Measurements from ENCODE around the gene NELL1. TPM values are rescaled to one million over a fixed set of nuclear protein-coding genes. Genes with fewer than 3 reads are reported as not detected.
"Not testable (repeated sequence)": the region's sequence is repeated elsewhere in the genome, so short reads cannot be mapped to it uniquely, and the experiment has no call there.

Gene NELL1
- total RNA-seq, 2 donors from 2014 or later: not detected

DNA sequence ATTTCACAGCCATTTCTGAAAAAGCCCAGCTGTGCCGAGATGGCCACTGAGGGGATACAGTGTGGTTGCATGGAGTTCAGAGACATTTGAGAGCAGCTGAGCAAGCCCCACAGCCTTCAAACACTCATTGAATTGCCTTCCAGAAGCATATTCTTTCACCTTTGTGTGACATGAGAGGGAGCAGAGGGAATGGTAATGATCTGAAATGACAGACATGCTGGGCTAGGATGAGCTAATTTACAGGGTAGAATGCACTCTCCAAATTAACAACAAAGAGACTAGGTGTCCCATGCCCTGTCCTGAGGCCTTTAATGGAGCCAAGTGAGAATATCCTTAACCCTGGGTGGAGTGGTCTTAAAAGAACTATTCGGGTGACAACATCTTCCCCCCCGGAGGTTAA lies 585.4 kb downstream of the NELL1 start:
- intact Hi-C loops (cut with DNase I): no loop called here
- DNase-seq: no peak
- no peak for ATAC-seq

DNA sequence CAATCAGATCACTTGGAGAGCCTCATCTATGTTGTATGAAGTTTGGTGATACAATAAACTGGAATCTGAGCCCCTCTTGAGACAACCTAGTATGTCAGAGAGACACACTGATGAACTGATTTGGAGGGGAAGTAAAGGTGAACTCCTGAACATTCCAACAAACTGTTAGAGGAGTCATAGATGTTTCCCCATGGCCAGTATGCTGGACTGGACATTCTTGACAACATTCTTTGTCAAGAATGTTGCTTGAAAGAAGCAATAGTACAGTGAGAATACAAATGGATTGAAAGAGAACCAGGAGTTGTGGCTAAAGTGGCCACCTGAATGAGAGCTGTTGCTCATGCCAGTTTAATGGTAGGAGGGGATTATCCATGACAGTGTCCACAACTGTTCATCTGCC lies 588.1 kb downstream of the NELL1 start:
- intact Hi-C loops (cut with DNase I): no loop called here
- ATAC-seq (no peak), DNase-seq (no peak)

DNA sequence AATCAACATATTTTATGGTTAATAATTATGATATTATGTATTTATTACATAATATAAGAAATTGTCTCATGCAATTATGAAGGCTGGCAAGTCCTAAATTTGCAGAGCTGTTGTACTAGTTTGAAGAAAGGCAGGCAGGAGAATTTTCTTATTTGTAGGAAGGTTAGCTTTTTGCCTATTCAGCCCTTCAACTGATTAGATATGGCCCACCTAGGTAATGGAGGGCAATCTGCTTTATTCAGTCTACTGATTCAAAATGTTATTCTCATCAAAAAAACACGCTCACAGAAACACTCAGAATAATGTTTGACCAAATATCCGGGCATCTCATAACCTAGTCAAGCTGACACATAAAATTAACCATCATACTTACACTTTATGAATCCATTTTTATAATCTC lies 589.0 kb downstream of the NELL1 start:
- no peak for ATAC-seq
- no peak for DNase-seq
- intact Hi-C loops (cut with DNase I): no loop called here

DNA sequence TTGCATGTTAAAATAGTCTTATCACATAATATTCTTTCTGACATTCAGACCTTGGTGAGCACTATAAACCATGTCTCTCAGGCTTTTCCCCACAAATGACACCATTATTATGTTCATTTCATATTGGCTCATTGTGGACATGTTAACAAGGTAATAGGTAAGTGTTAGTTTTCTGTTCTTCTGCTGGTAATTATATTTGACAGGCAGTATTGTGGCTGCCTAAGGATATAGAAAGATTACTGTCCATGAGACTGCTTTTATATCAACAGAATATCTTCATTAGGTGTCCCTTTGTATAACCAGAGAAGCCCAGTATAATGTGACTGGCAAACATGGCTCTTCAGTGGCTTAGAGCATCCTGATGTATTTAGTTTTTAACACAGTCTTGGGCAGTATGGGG lies 590.7 kb downstream of the NELL1 start:
- intact Hi-C loops (cut with DNase I): no loop called here
- DNase-seq: no peak
- no peak for ATAC-seq

DNA sequence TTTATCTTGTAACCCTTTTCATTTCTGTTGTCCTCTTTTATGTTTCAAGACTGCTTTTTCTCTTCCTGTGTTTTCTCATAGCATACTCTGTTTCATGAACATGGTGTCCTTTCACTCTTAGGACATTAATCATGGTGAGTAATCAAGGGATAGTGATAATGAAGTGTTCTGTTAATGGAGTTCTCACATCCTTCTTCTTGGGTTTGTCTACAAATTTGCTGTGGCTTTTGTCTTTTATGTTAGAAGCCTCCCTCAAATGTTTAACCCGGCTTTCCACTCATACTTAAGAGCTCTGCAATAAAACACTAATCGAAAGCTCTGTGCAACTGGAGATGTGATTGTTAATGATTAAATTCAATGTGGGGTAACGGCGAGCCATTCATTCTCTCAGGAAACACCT lies 593.6 kb downstream of the NELL1 start:
- ATAC-seq: no peak
- no peak for DNase-seq

DNA sequence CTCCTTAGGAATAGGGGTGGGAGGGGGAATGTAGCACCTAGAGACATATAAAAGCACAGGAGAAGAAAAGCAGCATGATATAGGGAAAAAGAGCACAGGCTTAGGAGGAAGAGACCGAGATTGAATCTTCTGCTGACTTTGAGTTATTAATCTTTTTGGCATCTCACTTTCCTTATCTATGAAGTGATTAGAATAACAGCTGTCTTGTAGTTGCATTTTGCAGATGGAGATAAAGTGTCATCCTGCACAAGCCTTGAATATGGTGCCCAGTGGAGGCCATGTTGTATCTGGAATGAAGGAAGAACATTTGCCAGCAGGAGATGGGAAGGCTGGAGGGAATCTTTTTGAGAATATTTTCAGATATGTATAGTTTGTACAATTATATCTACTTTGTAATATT lies 594.7 kb downstream of the NELL1 start:
- DNase-seq: no peak
- intact Hi-C loops (cut with DNase I): no loop called here
- no peak for ATAC-seq

More for the DNA sequence above, 593.6 kb downstream of the NELL1 start:
- intact Hi-C loops (cut with DNase I): no loop called here

DNA sequence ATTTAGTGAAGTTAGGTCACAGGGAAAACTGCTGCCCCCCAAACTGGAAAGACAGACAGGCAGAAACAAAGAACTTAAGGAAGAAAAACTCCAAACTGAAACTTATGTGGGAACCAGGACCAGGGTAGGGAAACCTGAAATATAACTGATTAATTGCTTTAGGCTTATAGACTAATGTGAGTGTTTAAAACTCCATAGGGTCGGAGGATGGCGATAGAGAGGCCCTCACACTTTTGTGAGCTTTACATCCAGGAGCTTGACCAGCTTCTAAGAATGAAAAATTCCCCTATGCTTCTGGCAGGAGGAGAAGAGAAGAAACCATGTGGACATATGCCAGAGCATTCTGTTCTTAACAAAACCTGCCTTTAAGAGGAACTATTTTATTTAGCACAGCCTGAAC lies 598.6 kb downstream of the NELL1 start:
- intact Hi-C loops (cut with DNase I): no loop called here
- no peak for ATAC-seq
- DNase-seq: no peak

DNA sequence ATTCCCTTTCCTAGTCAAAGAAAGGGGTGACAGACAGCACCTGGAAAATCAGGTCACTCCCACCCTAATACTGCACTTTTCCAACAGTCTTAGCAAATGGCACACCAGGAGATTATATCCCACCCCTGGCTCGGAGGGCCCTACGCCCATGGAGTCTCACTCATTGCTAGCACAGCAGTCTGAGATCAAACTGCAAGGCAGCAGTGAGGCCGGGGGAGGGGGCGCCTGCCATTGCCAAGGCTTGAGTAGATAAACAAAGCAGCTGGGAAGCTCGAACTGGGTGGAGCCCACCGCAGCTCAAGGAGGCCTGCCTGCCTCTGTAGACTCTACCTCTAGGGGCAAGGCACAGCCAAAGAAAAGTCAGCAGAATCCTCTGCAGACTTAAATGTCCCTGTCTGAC lies 602.8 kb downstream of the NELL1 start:
- intact Hi-C loops (cut with DNase I); ATAC-seq; DNase-seq: not testable (repeated sequence)

DNA sequence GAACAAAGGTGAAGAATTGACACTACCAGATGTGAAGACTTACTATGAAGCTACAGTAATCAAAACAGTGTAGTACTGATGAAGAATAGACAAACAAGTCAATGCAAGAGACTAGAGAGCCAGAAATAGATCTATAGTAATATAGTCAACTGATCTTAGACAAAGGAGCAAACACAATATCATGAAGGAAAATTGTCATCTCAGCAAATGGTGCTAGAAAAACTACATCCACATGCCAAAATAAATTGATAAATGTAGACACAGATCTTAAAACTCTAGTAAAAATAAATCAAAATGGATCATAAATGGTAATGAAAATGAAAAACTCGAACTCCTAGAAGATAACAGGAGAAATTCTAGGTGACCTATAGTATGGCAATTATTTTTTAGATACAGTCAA lies 609.5 kb downstream of the NELL1 start:
- no peak for DNase-seq
- ATAC-seq: no peak
- intact Hi-C loops (cut with DNase I): no loop called here

DNA sequence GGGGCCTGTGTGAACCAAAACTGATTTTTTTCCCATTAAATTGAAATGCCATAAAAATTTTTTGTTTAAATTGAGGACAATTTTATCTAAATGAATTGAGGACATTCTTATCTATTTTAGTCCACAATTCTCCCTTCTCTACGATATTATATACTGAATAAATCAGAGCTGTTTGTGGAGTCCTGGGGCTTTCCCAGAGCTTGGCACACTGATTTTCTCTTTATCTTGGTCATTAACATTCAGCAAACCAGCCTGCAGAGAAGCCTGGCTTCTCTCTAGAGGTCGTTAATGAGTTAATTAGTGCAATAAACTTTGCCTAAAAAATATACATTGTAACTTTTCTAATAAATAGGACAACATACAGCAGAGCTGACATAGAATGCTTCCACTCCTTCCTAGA lies 615.7 kb downstream of the NELL1 start:
- DNase-seq (no peak), ATAC-seq (no peak)
- intact Hi-C loops (cut with DNase I): loop anchor here in 1 of 2 donors (10.0 kb wide), 1 partner anchor 60 kb away; no protein-coding TSS in a partner anchor

DNA sequence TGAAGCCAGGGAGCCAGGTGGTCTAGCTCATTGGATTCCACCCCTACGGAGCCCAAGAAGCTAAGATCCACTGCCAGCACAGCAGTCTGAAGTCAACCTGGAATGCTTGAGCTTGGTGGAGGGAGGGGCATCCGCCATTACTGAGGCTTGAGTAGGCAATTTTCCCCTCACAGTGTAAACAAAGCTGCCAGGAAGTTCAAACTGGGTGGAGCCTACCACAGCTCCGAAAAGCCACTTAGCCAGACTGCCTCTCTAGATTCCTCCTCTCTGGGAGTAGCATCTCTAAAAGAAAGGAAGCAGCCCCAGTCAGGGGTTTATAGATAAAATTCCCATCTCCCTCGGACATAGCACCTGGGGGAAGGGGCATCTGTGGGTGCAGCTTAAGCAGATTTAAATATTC lies 620.3 kb downstream of the NELL1 start:
- DNase-seq (no peak), ATAC-seq (no peak)
- intact Hi-C loops (cut with DNase I): loop anchor here in 1 of 2 donors (10.0 kb wide), 1 partner anchor 65 kb away; no protein-coding TSS in a partner anchor

DNA sequence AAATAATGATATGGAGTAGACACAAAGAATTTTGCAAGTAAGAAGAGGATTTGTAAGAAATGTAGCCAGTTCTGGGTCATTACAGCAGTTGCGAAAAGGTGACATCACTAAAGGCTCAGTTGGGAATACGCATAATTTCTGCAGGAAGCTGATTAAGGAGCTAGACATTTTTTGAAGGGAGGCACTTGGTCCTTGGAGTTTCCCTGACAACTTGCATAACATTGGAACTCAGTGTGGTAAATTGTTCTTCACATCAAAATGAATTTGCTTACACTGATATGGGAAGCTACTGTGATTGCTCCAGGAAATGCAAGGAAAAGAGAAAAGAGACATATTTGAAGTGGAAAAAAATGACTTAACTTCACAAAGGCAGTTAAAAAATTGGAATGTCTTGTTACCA lies 626.1 kb downstream of the NELL1 start:
- intact Hi-C loops (cut with DNase I): no loop called here
- DNase-seq: no peak
- no peak for ATAC-seq

DNA sequence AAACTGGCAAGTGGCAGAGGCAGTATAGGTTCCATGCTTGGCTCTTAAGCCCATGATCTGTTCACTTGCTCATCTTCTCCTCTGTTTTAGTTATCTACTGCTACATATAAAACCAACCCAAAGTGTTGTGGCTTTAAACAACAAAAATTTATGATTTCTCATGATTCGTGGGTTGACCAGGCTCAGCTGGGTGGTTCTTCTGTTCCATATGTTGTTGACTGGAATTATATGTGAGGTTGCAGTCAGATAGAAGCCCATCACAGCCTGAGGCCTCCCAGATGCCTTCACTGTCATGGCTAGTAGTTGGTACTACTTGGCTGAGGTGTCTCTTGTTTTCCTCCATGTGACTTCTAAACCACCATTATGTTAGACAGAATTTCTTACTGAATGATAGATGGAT lies 632.6 kb downstream of the NELL1 start:
- DNase-seq (no peak), ATAC-seq (no peak)
- intact Hi-C loops (cut with DNase I): no loop called here

DNA sequence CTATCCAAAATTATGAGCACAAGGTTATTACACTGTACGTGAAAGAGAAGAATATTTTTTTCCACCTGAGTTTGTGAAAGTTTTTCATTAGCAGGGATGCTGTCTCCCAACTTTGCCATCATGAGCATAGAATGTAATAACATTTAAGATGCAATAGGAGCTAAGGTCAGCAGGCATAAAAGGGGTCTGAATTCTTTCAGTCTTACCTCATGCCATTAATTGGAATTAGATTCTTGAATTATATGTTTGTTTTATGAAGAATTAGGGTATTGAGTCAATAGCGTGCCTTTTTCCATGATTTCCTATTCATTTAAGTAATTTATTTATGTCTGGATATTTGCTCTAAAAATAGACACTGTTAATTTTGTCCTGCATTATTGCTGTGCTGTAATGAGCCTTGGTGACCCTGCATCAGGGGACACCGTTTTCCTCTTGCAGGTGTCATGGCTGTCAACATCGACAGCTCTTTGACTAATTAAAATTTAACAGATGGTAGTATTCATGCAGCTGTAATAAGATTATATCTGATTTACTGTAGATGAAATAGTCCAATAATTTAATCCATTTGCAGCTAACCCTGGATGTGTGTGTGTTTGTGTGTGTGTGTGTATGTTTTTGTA lies 637.5 kb downstream of the NELL1 start:
- intact Hi-C loops (cut with DNase I): no loop called here
- no peak for DNase-seq
- no peak for ATAC-seq

DNA sequence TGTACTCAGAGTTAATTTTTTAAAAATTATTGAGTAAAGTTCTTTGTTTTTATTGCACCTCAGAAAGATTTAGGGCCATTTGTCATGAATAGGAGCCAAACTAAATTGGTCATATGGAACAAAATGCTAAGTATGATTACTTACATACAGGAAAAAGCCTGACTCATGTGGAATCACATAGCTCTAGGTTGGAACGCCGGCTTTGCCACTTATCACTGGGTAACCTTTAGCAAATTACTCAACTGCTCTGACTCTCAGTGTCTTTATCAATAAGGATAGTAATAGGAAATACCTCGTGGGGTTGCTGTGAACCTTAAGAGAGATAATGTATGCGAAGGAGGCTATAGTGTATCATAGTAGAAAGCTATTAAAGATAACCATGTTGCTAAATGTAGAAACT lies 638.5 kb downstream of the NELL1 start:
- intact Hi-C loops (cut with DNase I): no loop called here
- ATAC-seq (no peak), DNase-seq (no peak)

DNA sequence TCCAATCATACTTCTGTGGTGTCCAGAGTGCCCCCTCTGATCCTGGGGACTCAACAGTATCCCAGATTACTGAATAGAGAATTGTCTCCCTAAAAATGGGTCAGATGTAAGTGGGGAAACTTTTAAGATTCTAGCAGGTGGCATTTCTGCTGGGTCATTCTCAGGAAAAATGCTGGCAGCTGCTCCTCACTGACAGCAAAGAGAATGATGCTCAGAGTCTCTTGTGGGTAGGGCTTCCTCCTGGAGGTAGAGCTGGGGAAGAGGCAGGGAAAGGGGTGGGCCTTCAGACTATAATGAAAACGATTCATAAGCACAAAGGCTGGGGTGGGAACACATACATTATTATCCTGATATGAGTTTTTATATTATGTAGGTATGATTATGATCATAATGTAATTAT lies 647.2 kb downstream of the NELL1 start:
- intact Hi-C loops (cut with DNase I): no loop called here
- no peak for ATAC-seq
- no peak for DNase-seq

DNA sequence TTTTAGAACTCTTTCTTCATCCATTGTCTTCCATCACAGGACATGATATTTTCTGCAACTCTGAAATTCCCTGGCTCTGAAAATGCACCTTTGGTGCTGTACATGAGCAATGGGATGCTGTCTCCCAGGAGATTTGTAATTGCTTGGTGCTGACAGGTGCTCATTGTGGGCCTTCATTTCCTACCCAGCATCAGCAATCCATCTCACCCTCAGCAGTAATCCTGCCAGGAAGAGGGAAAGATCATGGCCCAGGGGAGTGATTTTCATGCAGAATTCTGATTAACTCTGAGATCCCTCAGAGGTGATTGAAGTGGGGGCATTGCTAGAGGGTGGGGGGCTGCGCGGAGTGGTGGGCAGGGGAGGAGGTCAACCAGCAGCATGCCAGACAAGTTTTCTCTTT lies 651.7 kb downstream of the NELL1 start:
- ATAC-seq: peak in 1 of 2 donors; percentile 44
- intact Hi-C loops (cut with DNase I): no loop called here
- DNase-seq: no peak

DNA sequence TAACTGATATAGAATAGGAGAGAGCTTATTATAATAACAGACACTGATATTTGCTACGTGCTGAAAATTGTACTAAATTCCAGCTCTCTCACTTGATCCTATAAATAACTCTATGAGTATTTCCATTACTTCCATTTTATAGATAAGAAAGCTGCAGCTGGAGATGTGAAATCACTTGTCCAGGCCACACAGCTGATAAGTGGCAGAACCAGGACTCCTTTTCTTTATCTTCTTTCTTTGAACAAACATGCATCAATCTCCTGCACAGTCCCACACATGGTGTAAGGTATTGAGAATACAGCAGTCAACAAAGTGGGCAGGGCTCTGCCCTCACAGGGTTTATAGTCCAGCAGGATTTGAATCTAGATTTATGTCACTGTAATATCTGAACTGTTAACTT lies 652.1 kb downstream of the NELL1 start:
- ATAC-seq (peak; percentile 27 to 57), DNase-seq (no peak)
- intact Hi-C loops (cut with DNase I): no loop called here

DNA sequence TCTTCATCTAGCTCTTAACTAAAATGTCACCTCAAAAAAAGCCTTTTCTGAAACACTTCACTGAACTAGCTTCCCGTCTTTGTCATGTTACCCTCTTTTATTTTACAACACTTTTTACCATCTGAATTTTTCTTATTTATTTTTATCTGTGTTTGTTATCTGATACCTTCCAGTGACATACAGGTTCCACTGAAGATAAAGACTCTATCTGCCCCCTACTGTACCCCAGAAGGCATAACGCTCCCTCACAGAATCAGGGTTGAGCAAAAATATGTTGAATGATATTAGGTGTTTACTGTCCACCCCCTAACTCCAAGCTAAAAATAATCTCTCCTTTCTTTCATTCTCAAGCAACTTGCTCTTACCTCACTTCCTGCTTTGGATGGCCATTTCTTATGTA lies 654.2 kb downstream of the NELL1 start:
- ATAC-seq (no peak), DNase-seq (no peak)
- intact Hi-C loops (cut with DNase I): no loop called here

DNA sequence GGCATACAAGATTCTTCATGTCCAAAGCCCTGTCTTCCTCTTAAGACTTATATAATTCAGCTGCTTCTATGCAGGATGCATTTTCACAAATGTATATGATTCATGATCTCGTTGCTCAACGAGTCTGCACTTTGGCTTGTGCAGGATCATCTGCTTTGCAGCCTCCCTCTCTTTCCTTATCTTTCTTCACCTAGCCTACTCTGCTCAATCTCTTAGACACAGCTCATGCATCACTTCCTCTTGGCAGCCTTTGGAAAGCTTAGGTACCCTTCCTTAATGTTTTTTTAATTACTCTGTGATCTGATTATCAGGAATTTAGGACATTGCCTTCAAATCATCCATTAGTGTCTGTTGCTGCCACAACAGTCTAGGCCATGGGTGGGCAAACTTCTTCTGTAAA lies 673.8 kb downstream of the NELL1 start:
- DNase-seq (no peak), ATAC-seq (no peak)
- intact Hi-C loops (cut with DNase I): no loop called here

DNA sequence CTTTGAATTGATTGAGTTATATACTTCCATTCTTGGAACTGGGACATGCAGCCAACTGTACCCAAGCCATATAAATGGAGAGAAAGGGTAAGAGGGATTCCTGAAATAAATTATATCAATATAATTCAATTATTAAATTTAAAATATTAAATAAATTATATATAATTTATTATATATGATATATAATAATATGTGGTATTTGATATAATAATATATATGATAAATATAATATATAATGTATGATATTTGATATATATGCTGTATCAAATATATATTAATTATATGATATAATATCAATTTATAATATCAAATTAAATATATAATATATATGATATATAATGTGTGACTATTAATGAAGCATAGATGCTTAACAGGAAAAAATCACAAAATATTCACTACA lies 677.0 kb downstream of the NELL1 start:
- no peak for DNase-seq
- ATAC-seq: no peak
- intact Hi-C loops (cut with DNase I): no loop called here

DNA sequence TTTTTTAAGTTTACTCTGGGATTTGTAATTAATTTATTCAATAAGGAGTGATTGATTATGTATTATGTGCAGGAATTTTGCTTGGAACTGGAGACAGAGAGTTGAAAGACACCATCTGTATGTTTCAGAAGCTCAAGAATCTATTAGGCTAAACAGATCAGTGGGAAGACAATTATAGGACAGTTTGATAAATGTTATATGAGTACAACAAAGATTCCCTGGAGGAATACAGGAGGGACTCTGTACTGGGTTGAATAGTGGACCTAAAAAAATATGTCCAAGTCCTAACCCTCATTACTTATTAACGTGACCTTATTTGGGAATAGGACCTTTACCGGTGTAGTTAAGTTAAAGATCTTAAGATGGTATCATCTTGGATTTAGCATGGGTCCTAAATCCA lies 681.2 kb downstream of the NELL1 start:
- DNase-seq (no peak), ATAC-seq (no peak)
- intact Hi-C loops (cut with DNase I): no loop called here
